ENCODE data around the gene COQ3.

GRCh38 chr6:99384507-99384906, 9.5 kb downstream of the COQ3 start:
- TF ChIP-seq, protein P1, sequence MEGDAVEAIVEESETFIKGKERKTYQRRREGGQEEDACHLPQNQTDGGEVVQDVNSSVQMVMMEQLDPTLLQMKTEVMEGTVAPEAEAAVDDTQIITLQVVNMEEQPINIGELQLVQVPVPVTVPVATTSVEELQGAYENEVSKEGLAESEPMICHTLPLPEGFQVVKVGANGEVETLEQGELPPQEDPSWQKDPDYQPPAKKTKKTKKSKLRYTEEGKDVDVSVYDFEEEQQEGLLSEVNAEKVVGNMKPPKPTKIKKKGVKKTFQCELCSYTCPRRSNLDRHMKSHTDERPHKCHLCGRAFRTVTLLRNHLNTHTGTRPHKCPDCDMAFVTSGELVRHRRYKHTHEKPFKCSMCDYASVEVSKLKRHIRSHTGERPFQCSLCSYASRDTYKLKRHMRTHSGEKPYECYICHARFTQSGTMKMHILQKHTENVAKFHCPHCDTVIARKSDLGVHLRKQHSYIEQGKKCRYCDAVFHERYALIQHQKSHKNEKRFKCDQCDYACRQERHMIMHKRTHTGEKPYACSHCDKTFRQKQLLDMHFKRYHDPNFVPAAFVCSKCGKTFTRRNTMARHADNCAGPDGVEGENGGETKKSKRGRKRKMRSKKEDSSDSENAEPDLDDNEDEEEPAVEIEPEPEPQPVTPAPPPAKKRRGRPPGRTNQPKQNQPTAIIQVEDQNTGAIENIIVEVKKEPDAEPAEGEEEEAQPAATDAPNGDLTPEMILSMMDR (IDR thresholded peaks at IDR 0.05 in 8 of 11, conservative IDR thresholded peaks at IDR 0.05 in 3 of 11): no peak
- TF ChIP-seq POLR2AphosphoS5 (IDR thresholded peaks at IDR 0.05): no peak

Data from spleen (tissue), 7 donors.